ENCODE results near the gene IRF2. TPM values are rescaled to one million over a fixed set of nuclear protein-coding genes. Genes with fewer than 3 reads are reported as not detected.

Gene IRF2
- total RNA-seq, 1 donor from 2014 or later, result 19.7 TPM

DNA sequence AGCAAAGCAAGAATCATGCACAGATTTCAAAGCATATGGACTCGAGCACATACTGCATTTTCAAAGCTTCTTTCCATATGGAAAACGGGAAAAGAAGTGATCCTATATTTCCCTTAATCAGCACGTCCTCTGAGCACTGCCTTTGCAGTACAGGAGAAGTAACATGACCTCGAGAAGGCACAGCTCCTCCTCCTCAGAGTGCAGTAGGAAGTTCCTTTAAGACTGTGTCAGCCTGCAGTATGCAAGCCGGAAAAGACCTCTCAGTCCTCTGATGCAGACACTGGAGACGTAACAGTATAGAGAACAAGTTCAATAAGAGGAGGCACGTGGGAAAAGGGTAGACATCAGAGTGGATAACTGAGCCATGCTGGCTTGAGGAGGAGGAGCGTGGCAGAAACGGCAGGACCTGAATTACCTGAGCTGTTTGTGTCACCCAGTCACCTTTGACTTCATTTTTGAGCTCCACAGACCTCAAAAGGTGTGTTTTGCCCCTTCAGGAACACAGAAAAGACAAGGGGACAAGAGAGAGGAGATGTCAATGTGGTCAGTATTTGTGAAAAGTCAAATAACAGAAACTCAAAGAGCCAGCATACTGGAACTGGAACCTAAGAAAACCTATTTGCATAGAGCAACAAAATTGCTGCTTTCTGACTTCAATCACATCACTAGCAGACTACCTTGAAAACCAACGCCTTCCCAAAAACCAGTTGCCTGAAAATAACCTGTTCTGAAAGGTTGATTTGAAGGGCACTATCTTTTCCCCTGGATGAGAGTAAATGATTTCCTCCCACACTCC lies 20.8 kb downstream of the IRF2 start:
- Mint-ChIP-seq H3K27me3 (no peaks in the 10 kb centered on the region), H3K4me1 (ENCODE audit: unreplicated experiment) (peaks cover 30% of the 10 kb centered on the region), H3K9me3 (no peaks in the 10 kb centered on the region), H3K36me3 (peaks cover 4% of the 10 kb centered on the region), H3K4me3 (peak overlapping the region; percentile 46), H3K27ac (peak overlapping the region; percentile 35)
- DNase-seq (ENCODE audit: extremely low spot score, unreplicated experiment), result no peak
- TF ChIP-seq, protein P1, sequence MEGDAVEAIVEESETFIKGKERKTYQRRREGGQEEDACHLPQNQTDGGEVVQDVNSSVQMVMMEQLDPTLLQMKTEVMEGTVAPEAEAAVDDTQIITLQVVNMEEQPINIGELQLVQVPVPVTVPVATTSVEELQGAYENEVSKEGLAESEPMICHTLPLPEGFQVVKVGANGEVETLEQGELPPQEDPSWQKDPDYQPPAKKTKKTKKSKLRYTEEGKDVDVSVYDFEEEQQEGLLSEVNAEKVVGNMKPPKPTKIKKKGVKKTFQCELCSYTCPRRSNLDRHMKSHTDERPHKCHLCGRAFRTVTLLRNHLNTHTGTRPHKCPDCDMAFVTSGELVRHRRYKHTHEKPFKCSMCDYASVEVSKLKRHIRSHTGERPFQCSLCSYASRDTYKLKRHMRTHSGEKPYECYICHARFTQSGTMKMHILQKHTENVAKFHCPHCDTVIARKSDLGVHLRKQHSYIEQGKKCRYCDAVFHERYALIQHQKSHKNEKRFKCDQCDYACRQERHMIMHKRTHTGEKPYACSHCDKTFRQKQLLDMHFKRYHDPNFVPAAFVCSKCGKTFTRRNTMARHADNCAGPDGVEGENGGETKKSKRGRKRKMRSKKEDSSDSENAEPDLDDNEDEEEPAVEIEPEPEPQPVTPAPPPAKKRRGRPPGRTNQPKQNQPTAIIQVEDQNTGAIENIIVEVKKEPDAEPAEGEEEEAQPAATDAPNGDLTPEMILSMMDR (conservative IDR thresholded peaks at IDR 0.05), result no peak

DNA sequence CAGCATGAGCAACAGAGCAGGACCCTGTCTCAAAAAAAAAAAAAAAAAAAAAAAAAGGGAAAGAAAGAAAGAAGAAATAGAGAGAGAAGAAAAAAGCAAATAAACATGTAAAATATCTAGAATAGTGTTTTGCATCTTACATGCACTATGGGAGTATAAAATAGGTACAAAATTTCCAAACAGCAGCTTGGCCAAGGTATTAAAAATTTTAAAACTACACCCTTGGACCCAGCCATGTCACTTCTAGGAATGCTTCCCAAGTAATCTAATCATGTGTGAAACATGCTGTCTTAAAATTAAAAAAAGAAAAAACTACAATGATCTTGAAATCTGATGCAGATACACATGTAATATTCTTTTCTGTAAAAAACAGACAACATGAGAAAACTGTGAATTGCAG lies 21.6 kb downstream of the IRF2 start:
- Mint-ChIP-seq H3K36me3 (peaks cover 4% of the 10 kb centered on the region), H3K27ac (no peak overlapping the region), H3K4me3 (no peak overlapping the region), H3K27me3 (no peaks in the 10 kb centered on the region), H3K4me1 (ENCODE audit: unreplicated experiment) (peaks cover 35% of the 10 kb centered on the region), H3K9me3 (no peaks in the 10 kb centered on the region)
- no peak for DNase-seq (ENCODE audit: extremely low spot score, unreplicated experiment)
- TF ChIP-seq, protein P1 (conservative IDR thresholded peaks at IDR 0.05), result no peak

DNA sequence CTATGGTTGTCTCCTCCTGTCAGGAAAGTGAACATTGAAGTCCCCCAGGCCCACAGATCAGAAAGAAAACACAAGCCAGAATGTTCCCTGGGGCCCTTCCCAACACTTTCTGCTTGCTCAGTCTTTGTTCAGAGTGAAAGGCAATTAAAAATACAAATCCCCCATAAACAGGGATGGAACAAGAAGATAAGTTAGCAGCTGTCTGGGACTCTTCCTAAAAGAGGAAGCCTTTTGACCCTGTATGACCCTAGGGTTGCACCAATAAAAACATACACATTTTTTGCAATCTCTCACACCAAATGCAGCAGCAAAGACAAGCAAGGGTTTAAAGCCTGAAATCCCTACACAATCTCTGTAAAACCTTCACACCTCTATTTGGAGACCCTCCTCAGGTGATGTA lies 22.6 kb downstream of the IRF2 start:
- Mint-ChIP-seq H3K36me3 (peaks cover 1% of the 10 kb centered on the region), H3K4me1 (ENCODE audit: unreplicated experiment) (peaks cover 39% of the 10 kb centered on the region)

DNA sequence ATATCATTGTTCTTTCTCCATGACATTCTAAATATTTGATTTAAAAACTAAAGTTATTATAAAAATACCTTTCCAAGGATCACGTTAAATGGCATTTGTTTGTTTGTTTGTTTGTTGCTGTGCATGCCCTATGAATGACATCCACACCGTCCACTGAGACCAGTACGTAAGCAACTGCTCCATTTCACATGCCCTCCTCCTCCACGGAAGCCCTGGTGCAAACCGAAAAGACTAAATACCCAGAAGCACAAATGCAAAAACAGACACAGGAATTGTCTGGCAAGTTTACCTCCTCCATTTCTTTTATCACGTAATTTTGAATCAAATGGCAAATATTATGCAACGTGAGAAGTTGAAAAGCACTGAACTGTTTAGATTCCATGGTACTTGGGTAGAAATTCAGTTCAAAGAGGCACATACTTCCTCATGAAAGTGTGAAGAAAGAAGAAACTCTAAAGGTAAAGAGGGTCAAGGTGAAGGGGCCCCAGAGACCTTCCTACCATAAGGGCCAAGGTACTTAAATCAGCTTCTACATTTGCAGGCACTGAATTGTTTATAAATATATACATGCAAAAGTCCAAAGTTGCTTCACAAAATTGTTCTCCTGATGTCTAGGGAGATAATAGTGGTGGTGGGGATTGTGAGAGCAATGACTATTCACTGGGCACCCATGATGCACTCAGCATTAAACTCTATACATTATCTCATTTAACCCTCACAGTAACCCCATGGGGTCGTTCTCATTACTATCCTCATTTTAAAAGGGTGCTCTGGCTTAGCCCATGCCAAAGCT lies 23.4 kb downstream of the IRF2 start:
- no peaks in the 10 kb centered on the region for H3K9me3 Mint-ChIP-seq

More for the DNA sequence above, 22.6 kb downstream of the IRF2 start:
- no peaks in the 10 kb centered on the region for H3K27me3 Mint-ChIP-seq
- DNase-seq (ENCODE audit: extremely low spot score, unreplicated experiment), result no peak
- H3K27ac Mint-ChIP-seq, result no peak overlapping the region
- no peak overlapping the region for H3K4me3 Mint-ChIP-seq
- TF ChIP-seq, protein P1 (conservative IDR thresholded peaks at IDR 0.05), result no peak
- H3K9me3 Mint-ChIP-seq, result no peaks in the 10 kb centered on the region

DNA sequence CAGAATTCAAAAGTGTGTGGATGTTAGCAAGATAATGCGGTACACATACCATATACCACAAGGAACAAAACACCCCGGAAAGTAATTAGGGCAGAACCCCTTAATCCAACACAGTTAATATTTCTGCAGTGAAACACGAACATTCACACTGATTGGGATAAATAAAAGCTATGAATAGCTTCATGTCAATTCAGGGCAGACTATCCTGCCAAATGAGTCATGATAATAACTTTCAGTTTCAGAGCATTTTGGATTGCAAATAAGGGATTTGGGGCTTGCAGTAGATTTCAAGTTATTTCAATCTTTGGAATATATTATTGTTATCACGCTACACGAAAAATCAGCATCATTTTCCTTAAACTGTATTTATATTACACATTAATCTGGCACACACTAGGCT lies 24.3 kb downstream of the IRF2 start:
- peaks cover 43% of the 10 kb centered on the region for H3K4me1 Mint-ChIP-seq (ENCODE audit: unreplicated experiment)
- H3K4me3 Mint-ChIP-seq, result no peak overlapping the region
- no peak overlapping the region for H3K27ac Mint-ChIP-seq
- no peaks in the 10 kb centered on the region for H3K9me3 Mint-ChIP-seq
- no peak for DNase-seq (ENCODE audit: extremely low spot score, unreplicated experiment)
- TF ChIP-seq, protein P1 (conservative IDR thresholded peaks at IDR 0.05), result no peak
- peaks cover 9% of the 10 kb centered on the region for H3K36me3 Mint-ChIP-seq
- no peaks in the 10 kb centered on the region for H3K27me3 Mint-ChIP-seq

More for the DNA sequence above, 23.4 kb downstream of the IRF2 start:
- Mint-ChIP-seq H3K4me1 (ENCODE audit: unreplicated experiment) (peaks cover 43% of the 10 kb centered on the region), H3K27ac (no peak overlapping the region), H3K4me3 (no peak overlapping the region), H3K27me3 (no peaks in the 10 kb centered on the region), H3K36me3 (peaks cover 5% of the 10 kb centered on the region)
- DNase-seq (ENCODE audit: extremely low spot score, unreplicated experiment), result no peak
- TF ChIP-seq, protein P1 (conservative IDR thresholded peaks at IDR 0.05), result no peak

Data from type B pancreatic cell (in vitro differentiated cells).